Measurements from ENCODE around the gene PLXNB2. TPM values are rescaled to one million over a fixed set of nuclear protein-coding genes. Genes with fewer than 3 reads are reported as not detected.
A peak's percentile ranks its signal among the peaks of the same experiment; 100 is the strongest.

The PLXNB2 gene
- total RNA-seq, 1 experiment from 2014 or later = 236 TPM

DNA sequence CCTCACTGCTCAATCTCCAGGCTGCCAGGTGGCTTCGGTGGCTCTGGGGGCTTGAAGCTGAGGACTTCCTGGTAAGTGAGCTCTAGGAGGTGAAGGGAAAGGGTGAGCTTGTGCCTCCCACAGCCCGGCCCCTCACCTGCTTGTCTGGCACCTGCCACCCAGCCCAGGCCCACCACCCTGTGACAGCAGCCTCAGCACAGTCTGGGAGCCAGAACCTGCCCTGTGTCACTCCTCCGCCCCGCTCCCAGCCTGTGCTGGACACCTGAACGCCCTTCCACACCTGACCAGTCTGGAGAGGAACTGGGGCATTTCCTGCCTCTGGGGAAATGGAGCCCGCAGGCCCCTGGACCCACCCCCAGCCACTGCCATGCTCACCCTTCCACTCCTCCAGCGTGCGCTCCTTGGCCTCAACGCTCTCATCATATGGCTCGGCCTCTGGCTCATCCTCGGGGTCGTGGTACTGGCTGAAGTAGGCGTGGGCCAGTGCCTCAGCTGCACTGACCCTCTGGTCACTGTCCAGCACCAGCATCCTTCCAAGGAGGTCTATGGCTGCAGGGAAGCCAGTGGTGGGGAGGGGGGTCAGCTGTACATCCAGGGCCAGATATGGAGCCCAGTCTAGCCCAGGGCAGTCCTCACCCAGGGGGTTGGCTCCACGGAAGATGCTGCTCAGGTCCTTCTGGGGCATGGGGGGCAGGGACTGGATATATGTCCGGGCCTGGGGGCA is 42.3 kb downstream of the PLXNB2 start:
- DNase-seq (ENCODE audit: low read depth, low spot score) (no peak), ATAC-seq (no peak)
- H3K36me3 ChIP-seq (ENCODE audit: control insufficient read depth in 1 of 2, insufficient read depth in 2 of 2, low read length in 2 of 2) = no peaks in the 10 kb centered on the region
- no peaks in the 10 kb centered on the region for H3K27me3 ChIP-seq (ENCODE audit: insufficient read depth, low read length)
- H3K9me2 ChIP-seq (ENCODE audit: insufficient read depth) = no peaks in the 10 kb centered on the region
- TF ChIP-seq, protein P1, sequence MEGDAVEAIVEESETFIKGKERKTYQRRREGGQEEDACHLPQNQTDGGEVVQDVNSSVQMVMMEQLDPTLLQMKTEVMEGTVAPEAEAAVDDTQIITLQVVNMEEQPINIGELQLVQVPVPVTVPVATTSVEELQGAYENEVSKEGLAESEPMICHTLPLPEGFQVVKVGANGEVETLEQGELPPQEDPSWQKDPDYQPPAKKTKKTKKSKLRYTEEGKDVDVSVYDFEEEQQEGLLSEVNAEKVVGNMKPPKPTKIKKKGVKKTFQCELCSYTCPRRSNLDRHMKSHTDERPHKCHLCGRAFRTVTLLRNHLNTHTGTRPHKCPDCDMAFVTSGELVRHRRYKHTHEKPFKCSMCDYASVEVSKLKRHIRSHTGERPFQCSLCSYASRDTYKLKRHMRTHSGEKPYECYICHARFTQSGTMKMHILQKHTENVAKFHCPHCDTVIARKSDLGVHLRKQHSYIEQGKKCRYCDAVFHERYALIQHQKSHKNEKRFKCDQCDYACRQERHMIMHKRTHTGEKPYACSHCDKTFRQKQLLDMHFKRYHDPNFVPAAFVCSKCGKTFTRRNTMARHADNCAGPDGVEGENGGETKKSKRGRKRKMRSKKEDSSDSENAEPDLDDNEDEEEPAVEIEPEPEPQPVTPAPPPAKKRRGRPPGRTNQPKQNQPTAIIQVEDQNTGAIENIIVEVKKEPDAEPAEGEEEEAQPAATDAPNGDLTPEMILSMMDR (IDR thresholded peaks at IDR 0.05 in 2 of 3, conservative IDR thresholded peaks at IDR 0.05 in 1 of 3; ENCODE audit: borderline replicate concordance in 1 of 3, insufficient read depth in 1 of 3, low read depth in 2 of 3, low read length in 2 of 3) = no peak
- CTCF ChIA-PET = no interaction called here
- H3K9ac ChIP-seq (ENCODE audit: low read length) = no peak overlapping the region
- H3K4me1 ChIP-seq (ENCODE audit: control insufficient read depth in 1 of 2, insufficient read depth in 2 of 2, low read length in 2 of 2) = peaks cover 33 to 42% of the 10 kb centered on the region in 2 experiments
- RAD21 ChIA-PET (ENCODE audit: low non-redundant PET in 1 of 2, low total read pairs in 2 of 2, uncharacterized antibody in 2 of 2, unreplicated experiment in 2 of 2) = no interaction called here
- intact Hi-C loops (cut with micrococcal nuclease) = no loop called here
- BruUV-seq (replicated peaks) = no TSS peak
- no peak overlapping the region; the same call in 1 of the 2 replicates for H3K27ac ChIP-seq (ENCODE audit: low read depth, low read length)
- no peak overlapping the region for H2AFZ ChIP-seq (ENCODE audit: low read depth, low read length, poor library complexity, severe bottlenecking)
- no peak overlapping the region for H3K4me2 ChIP-seq (ENCODE audit: low read length)
- no peak overlapping the region for H3K4me3 ChIP-seq (replicated peaks in 1 of 2; ENCODE audit: low read depth in 1 of 2, low read length in 2 of 2)
- H3K79me2 ChIP-seq (ENCODE audit: insufficient read depth, low read length) = peaks cover 10% of the 10 kb centered on the region
- no peaks in the 10 kb centered on the region for H3K9me3 ChIP-seq (ENCODE audit: control insufficient read depth in 1 of 2, insufficient read depth in 1 of 2, low read depth in 1 of 2, low read length in 2 of 2)
- H4K20me1 ChIP-seq (ENCODE audit: insufficient read depth) = no peaks in the 10 kb centered on the region
- POLR2A ChIA-PET = no interaction called here

DNA sequence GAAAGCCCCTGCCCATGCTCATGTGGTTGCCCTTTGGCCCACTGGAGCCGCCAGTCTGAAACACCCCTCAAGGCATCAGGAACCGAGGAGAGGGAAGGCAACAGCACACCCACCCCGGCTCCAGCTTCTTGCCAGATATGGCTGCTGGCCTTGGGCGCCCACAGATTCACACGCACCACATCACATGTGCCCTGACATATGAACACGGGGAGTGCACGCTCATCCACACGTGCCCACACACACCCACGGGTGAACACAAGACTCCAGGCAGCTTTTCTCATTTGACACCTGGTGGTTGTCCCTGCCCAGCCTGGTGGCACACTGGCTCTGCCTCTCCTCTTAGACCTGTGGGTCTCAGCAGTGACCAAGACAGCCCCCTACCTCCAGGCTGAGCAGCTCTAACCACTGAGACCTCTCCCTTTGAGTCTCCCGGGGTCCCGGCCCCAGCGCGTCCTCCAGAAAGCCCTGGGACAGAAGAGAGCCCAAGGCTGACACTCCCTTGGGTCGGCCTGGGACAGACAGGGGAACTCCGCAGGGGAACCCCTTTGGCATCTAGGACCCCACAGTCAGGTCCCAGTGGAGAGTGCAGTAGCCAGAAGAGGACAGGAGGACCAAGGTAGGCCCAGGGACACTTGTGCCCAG is 43.2 kb downstream of the PLXNB2 start:
- H2AFZ ChIP-seq (ENCODE audit: low read depth, low read length, poor library complexity, severe bottlenecking) = no peak overlapping the region
- H3K27ac ChIP-seq (ENCODE audit: low read depth, low read length) = peak overlapping the region; percentile 26; the same call in 1 of the 2 replicates
- H3K79me2 ChIP-seq (ENCODE audit: insufficient read depth, low read length) = peaks cover 17% of the 10 kb centered on the region
- H3K4me3 ChIP-seq (replicated peaks in 1 of 2; ENCODE audit: low read depth in 1 of 2, low read length in 2 of 2) = no peak overlapping the region
- no TSS peak for BruUV-seq (replicated peaks)
- no peak overlapping the region for H3K4me2 ChIP-seq (ENCODE audit: low read length)
- ChIA-PET POLR2A (no interaction called here), RAD21 (ENCODE audit: low non-redundant PET in 1 of 2, low total read pairs in 2 of 2, uncharacterized antibody in 2 of 2, unreplicated experiment in 2 of 2) (no interaction called here), CTCF (interaction anchor here (1.1 kb wide), 1 partner anchor 12 kb away, joined by 3 read pairs; no protein-coding TSS in a partner anchor)
- no peaks in the 10 kb centered on the region for H3K36me3 ChIP-seq (ENCODE audit: control insufficient read depth in 1 of 2, insufficient read depth in 2 of 2, low read length in 2 of 2)
- DNase-seq (ENCODE audit: low read depth, low spot score) (no peak), ATAC-seq (no peak)
- H3K27me3 ChIP-seq (ENCODE audit: insufficient read depth, low read length) = no peaks in the 10 kb centered on the region
- H3K9me3 ChIP-seq (ENCODE audit: control insufficient read depth in 1 of 2, insufficient read depth in 1 of 2, low read depth in 1 of 2, low read length in 2 of 2) = no peaks in the 10 kb centered on the region
- no peak overlapping the region for H3K9ac ChIP-seq (ENCODE audit: low read length)
- peaks cover 31 to 39% of the 10 kb centered on the region in 2 experiments for H3K4me1 ChIP-seq (ENCODE audit: control insufficient read depth in 1 of 2, insufficient read depth in 2 of 2, low read length in 2 of 2)
- TF ChIP-seq POLR2AphosphoS5 (IDR thresholded peaks at IDR 0.05; ENCODE audit: low read depth, low read length) = no peak
- TF ChIP-seq, protein P2, sequence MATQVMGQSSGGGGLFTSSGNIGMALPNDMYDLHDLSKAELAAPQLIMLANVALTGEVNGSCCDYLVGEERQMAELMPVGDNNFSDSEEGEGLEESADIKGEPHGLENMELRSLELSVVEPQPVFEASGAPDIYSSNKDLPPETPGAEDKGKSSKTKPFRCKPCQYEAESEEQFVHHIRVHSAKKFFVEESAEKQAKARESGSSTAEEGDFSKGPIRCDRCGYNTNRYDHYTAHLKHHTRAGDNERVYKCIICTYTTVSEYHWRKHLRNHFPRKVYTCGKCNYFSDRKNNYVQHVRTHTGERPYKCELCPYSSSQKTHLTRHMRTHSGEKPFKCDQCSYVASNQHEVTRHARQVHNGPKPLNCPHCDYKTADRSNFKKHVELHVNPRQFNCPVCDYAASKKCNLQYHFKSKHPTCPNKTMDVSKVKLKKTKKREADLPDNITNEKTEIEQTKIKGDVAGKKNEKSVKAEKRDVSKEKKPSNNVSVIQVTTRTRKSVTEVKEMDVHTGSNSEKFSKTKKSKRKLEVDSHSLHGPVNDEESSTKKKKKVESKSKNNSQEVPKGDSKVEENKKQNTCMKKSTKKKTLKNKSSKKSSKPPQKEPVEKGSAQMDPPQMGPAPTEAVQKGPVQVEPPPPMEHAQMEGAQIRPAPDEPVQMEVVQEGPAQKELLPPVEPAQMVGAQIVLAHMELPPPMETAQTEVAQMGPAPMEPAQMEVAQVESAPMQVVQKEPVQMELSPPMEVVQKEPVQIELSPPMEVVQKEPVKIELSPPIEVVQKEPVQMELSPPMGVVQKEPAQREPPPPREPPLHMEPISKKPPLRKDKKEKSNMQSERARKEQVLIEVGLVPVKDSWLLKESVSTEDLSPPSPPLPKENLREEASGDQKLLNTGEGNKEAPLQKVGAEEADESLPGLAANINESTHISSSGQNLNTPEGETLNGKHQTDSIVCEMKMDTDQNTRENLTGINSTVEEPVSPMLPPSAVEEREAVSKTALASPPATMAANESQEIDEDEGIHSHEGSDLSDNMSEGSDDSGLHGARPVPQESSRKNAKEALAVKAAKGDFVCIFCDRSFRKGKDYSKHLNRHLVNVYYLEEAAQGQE (IDR thresholded peaks at IDR 0.05; ENCODE audit: low read depth) = no peak
- no peak for TF ChIP-seq ZNF274 (IDR thresholded peaks at IDR 0.05; ENCODE audit: low read depth, low read length)
- TF ChIP-seq, protein P3, sequence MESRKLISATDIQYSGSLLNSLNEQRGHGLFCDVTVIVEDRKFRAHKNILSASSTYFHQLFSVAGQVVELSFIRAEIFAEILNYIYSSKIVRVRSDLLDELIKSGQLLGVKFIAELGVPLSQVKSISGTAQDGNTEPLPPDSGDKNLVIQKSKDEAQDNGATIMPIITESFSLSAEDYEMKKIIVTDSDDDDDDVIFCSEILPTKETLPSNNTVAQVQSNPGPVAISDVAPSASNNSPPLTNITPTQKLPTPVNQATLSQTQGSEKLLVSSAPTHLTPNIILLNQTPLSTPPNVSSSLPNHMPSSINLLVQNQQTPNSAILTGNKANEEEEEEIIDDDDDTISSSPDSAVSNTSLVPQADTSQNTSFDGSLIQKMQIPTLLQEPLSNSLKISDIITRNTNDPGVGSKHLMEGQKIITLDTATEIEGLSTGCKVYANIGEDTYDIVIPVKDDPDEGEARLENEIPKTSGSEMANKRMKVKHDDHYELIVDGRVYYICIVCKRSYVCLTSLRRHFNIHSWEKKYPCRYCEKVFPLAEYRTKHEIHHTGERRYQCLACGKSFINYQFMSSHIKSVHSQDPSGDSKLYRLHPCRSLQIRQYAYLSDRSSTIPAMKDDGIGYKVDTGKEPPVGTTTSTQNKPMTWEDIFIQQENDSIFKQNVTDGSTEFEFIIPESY (IDR thresholded peaks at IDR 0.05; ENCODE audit: extremely low read depth, insufficient replicate concordance, low read length) = no peak
- no peak for TF ChIP-seq JUND (IDR thresholded peaks at IDR 0.05)
- no peak for TF ChIP-seq EGR1 (IDR thresholded peaks at IDR 0.05; ENCODE audit: low read depth)
- TF ChIP-seq RAD21 (IDR thresholded peaks at IDR 0.05; ENCODE audit: low read depth) = no peak
- TF ChIP-seq CEBPB (IDR thresholded peaks at IDR 0.05; ENCODE audit: low read depth) = no peak
- TF ChIP-seq ELF1 (IDR thresholded peaks at IDR 0.05; ENCODE audit: borderline replicate concordance, low read depth) = no peak
- TF ChIP-seq CBX3 (IDR thresholded peaks at IDR 0.05; ENCODE audit: low read depth) = no peak
- intact Hi-C loops (cut with micrococcal nuclease) = no loop called here
- no peaks in the 10 kb centered on the region for H3K9me2 ChIP-seq (ENCODE audit: insufficient read depth)
- H4K20me1 ChIP-seq (ENCODE audit: insufficient read depth) = no peaks in the 10 kb centered on the region
